ENCODE measurements around the gene PRPF19.

PRPF19 gene

DNA sequence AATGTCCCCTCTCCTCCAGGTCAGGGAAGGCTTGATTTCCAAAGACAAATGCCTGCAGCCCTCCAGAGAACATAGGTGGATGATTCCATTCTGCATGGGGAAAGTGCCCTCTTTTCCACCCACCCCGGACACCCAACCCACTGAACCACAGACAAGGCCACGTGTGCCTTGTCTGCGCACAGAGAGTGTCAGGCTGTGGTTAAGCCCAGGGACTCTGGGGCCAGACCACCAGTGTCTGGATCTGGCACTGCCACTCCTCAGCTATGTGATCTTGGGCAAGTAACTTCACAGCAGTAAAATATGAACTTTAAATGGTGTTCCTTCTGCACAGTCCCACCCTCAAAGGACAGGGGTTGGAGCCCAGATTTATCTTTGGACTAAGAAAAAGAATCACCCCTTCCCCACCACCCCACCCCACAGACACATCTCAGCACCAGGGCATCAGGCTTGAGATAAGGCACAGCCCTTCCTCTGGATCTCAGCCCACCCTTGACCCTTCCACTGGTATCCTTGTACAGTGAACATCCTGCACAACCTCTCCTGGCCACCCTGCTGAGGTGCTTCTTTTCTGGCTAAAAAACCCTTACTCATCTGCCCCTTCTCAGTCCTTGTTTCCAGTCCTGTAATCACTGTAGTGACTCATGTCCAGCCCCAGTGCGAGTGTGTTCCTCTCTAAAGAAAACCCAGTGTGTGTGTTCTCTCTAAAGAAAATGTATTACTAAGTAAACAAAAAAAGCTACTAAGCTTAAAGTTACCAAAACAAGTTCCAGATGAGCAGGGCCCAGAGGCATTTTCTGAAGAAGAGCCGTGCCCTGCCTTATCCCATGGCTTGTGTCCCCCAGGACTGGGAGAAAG is 48.8 kb downstream of the PRPF19 start:
- DNase-seq (ENCODE audit: low read depth): no peak

DNA sequence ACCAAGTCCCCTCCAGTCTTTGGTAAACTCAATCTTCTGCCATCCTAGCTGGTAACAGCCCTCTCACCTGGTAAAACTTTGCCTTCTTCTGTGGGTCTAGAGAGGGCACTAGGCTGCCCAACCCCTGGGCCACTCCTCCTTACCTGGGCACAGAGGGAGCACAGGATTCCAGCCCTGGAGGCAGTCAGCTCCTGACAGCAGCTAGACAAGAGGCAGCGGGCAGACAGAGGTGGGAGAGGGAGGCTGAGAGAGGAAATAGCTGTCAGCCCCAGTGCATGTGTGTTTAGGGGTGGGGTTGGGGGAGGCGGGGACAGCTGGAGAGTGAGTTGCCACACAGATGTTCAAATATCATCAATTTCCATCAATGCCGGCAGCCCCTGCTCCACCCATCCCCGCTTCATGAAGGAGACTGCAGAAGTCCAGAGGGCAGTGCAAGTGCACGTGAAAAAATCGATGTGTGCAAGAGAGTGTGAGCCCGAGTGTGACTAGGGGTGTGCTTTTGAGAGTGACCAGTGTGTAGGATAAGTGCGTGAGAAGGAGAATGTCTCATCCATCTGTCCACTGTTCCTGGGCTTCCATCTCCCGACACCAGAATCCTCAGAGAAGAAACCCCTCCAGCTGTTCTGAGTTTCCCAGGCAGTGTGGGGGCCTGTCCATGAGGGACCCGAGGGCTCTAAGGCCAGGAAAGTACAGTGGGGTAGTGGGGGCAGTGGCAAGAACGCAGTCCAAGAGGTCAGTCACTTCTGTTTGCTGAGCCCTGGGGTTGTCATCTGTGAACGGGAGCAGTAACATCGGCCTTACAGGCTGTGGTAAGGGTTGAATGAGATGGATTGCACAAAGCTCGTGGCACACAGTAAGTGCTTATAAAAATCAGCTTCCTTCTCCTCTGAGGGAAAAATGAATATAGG is 50.4 kb downstream of the PRPF19 start, which contains the start of gene PTGDR2:
Gene PTGDR2, minus strand, starts transcription at position 225 of the 908 bp plus-strand sequence. CDS start 2,228 bp downstream, outside the sequence.
- no peak for DNase-seq (ENCODE audit: low read depth)

DNA sequence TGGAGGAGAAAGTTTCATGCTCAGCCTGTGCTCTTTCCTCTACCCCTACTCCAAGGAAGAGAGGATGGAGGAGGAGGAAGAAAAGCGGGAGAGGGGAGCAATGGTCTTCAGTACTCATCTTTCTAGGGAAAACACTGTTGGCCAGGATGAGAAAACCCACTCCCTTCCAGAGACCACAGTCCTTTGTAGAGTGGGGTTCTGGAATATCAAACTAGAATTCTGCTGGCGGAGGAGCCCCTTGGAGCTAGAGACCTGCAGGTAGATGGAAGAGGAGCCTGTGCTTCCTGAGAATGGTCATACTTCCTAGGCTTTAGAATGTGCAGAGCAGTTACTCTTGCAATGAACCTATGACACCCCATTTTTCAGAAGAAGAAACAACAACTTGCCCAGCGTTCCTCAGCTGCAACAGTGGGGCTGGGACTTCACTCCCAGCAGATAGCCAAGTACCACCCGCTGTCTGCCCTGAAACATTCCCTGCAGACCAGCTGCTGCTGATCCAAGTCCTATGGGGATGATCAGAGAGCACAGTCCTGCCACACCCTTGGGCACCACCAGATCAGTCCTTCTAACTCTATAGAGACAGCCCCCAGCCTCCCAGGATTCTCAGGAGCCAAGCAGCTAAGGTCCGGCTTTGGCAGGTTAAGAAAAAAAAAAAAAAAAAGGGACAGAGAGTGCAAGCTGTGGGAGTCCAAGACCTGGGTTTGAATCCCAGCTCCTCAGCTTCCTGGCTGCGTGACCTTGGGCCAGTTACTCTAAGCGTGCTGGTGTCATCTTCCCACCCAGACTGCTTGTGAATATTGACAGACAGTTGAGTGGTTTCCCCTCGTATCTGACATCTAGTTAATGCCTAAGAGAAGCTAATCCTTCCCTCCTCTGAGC is 51.3 kb downstream of the PRPF19 start:
- no peak for DNase-seq (ENCODE audit: low read depth)

DNA sequence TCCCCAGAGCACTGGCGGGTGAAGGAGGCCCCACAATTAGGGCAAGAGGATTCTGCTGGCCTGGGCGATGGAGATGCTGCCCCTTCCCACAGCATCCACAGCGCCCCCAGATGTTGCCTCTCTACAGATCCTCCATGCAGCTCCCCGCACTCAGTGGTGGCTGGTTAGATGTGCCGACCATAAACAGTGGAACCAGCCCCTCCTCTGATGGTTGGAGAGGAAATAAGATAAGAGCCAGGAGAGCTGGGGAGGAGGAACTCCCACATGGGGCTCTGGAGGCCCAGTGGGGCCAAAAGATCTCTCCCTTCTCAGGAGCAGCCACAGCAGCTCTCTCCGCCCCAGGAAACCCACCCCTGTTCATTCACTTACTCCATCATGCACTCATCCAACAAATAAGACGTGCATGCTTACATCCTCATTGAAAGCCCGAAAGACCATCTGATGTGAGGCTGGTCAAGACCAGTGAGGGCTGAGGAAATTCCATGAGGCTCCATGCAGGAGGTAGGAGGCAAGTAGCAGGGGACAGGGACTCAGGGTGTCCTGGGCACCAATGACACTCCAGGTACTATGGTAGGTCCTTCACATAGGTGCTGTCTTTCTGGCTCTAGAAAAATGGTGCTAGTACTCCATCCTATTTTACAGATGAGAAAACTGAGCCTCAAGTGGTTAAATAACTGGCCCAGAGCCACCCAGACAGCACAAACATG is 52.1 kb downstream of the PRPF19 start:
- DNase-seq (ENCODE audit: low read depth): no peak

DNA sequence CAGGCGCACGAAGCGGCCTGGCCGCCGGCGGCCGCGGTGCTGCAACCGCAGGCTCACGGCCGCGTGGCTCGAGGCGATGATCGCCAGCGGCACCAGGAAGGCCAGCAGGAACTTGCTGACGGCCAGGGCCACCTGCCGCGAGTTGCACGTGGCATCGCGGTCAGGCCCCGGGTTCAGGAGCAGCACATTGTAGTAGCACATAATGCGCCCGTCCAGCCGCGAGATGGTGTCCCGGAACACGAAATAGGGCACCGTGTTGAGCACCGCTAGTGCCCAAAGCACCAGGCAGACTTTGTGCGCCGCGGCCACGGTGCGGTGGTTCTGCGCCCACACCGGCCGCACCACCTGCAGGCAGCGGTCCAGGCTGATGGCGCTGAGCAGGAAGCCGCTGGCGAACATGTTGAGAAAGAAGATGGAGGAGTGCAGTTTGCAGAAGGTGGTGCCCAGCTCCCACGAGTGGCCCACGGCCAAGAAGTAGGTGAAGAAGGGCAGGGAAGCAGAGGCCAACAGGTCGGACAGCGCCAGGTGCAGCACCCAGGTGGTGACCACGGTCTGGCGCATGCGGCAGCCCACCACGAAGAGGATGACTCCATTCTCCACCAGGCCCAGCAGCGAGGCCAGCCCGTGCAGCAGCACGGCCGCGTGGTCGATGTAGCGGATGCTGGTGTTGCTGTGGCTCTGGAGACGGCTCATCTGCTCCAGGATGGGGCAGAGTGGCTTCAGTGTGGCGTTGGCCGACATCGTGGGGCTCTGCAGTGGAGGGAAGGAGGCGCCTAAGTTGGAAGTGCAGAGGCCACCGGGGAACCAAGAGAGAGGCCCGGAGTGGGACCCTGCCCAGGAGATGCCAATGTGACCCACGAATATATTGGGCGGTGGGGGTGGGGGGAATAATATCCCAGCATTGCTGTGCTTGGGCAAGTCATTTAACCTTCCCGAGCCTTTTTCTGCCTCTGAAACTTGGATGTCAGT is 53.1 kb downstream of the PRPF19 start:
- no peak for DNase-seq (ENCODE audit: low read depth)

DNA sequence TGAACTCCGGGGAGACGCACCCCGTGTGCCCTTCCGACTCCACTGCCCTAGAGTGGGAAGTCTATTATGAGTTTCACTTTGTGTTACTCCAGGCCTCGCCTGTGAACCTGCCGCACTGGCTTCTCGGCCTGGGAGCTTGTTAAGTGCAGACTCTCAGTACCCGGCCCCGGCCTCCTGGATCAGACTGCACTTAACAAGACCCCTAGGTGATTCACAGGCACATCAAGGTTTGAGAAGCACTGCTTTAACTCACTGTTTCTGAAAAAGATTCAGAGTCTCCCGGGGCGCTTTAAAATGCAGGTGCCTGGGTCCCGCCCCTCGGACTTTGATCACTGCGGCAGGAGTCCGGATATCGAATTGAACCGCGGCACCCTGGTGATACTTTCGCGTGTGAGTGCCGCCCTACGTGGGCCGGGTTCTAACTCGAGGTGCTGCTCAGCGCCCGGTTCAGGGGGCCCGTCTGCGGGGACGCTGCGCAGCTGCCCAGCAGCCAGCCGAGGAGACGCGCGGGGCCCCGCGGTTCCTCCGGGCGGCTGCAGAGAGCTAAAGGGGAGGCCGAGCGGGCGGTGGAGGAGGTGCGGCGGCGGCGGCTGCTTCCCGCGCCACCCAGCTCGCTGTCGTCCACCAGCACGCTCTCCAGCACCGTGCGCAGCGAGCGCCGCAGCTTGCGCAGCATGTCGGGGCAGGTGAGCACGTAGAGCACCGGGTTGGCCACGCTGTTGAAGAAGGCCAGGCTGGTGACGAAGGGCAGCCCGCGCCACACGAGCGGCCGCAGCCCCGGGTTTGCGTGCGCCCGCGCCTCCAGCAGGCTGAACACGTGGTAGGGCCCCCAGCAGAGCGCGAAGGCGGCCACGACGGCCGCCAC is 54.0 kb downstream of the PRPF19 start:
- DNase-seq (ENCODE audit: low read depth): no peak

DNA sequence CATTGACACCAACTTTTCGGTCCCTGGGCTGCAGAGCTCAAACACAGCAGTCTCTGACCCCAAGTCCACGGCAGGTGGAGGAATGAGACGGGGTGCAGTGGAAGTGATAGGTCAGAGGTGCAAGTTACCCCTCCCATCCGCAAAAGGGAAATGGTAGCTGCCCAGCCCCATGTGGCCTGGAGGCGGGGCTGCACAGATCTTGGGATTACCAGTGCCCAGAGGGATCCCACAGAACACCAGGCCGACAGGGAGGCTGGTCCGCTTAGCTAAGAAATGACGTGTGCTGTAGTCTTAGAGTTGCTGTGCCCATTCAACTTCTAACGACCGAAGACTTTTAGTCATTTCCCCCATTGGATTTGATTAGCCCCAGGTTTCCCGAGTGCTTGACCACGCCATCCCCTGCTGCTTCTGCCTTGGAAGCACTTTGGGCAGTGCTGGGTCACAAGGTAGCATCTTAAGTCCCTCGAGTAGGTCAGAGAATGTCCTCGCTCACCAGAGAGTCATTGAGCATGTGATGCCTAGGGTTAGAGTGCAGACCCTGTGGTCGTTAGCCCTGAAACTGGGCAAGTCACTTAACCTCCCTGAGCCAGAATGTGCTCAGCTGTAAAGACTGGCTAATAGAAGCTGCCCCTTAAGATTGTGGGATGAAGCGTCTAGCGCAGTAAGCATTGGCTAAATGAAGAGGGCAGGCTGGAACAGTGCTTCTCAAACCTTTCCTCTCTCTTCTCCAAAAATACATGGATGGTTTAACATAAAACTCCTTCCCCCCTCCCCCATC is 54.9 kb downstream of the PRPF19 start:
- no peak for DNase-seq (ENCODE audit: low read depth)

DNA sequence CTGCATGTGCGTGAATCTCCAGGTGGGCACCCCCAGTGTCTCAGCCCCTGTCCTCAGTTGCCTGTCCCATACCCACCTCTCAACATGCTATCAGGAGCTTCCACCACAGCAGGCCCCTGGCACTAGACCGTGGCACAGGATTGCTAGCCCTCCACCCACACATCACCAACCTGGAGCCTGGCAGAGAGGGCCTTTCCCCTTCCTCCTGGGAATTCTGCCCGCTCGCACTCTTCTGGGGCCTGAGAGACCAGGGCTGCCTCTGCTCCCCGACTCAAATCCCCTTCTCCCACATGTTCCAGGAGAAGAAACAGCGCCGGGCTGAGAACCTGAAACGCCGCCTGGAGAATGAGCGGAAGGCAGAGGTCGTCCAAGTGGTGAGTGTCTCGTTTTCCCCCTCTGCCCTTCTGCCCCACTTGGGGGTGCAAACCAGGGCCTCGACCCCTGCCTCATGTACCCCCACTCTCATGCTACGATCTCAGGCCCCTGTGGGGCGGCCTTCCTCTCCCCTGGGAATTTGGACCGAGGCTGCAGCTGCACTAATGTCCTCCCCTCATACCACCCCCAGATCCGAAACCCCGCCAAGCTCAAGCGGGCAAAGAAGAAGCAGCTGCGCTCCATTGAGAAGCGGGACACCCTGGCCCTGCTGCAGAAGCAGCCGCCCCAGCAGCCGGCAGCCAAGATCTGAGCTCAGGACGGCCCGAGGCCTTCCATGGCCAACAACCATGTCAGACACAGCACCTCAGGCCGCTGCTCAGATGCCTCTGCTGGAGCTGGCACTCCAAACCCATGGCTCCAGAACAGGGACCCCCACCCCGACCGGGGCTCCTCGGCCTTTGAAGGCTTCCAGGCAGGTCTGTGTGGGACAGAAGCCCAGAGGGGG is 56.5 kb downstream of the PRPF19 start:
- DNase-seq (ENCODE audit: low read depth): no peak

DNA sequence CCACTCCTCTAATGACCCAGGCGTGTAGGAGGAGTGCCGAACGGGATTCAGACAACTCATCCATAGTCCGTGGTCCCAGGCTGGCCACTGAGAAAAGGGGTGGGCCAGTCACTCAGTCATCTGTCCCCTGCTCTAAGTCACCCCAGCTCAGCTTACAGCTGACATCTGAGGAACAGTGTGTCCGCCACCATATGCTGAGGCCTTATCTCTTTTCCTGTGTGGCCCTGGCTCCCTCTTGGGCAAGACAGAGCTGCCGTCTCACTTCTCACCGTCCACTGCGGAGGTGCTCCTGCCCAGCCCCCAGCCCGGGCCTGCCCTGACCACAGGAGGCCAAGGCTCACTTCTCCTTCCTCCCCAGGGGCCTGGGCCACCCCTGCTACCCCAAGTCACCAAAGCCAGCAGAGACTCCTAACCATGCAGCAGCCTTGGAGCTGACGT is 57.7 kb downstream of the PRPF19 start:
- DNase-seq (ENCODE audit: low read depth): no peak

DNA sequence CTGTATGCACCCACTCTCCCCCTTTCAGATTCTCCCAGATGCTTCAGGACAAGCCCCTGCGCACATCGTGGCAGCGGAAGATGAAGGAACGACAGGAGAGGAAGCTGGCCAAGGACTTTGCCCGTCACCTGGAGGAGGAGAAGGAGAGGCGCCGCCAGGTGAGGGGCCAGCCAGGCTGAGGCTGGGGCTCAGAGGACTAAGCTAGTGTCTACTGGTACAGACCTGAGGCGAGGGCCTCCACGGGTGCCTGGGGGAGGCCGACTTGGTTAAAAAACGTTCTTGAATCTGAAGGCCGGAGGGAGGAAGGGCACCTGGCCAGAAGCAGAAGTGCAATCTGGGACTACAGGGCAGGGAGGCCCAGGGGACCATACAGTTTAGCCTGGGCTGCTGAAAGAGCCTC is 58.5 kb downstream of the PRPF19 start:
- no peak for DNase-seq (ENCODE audit: low read depth)

DNA sequence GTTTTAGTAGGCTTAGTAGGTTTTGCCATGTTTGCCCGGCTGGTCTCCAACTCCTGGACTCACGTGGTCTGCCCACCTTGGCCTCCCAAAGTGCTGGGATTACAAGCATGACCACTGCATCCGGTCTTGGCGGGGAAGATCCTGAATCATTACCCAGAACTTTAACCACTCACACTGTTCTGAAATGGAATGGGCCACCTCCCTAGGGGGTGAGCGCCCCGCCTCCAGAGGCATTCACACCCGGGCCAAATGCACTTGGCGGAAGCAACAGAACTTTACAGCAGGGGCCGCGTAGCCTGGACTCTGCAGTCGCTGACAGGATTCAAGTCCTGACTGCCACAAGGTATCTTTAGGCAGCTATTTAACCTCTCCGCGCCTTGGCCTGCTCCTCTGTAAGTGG is 59.1 kb downstream of the PRPF19 start:
- DNase-seq (ENCODE audit: low read depth): no peak

DNA sequence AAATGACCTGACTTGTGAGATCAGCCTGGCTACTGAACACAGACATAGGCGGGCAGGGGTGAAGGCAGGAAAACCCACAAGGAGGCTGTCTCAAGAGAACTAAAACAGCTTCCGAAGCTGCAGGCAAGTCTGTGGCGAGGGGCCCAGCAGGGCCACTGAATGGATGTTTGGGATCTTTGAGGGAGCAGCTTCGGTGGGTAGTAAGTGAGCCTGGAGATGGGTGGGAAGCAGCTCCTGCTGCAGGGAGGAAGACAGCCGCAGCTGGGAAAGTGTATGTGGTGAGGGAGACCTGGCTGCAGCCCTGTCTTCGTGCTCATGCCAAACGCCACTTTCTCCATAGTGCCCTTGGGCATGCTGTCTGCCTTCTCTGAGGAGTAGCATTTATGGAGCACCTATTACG is 61.0 kb downstream of the PRPF19 start:
- DNase-seq (ENCODE audit: low read depth): no peak

DNA sequence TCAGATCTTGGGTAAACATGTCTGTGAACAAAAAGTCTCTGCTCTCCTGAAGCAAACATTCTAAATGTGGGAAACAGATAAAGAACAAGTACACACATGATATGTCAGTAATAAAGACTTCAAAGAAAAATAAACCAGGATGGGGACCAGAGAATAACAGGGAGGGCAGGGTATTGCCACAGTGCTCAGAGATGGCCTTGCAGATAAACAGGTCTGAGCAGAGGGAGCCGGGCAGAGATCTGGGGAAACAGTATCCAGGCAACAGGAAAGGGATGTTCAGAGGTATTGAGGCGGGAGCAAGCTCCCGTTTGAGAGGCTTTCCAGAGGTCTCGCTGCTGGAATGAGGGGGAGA is 61.5 kb downstream of the PRPF19 start:
- no peak for DNase-seq (ENCODE audit: low read depth)

DNA sequence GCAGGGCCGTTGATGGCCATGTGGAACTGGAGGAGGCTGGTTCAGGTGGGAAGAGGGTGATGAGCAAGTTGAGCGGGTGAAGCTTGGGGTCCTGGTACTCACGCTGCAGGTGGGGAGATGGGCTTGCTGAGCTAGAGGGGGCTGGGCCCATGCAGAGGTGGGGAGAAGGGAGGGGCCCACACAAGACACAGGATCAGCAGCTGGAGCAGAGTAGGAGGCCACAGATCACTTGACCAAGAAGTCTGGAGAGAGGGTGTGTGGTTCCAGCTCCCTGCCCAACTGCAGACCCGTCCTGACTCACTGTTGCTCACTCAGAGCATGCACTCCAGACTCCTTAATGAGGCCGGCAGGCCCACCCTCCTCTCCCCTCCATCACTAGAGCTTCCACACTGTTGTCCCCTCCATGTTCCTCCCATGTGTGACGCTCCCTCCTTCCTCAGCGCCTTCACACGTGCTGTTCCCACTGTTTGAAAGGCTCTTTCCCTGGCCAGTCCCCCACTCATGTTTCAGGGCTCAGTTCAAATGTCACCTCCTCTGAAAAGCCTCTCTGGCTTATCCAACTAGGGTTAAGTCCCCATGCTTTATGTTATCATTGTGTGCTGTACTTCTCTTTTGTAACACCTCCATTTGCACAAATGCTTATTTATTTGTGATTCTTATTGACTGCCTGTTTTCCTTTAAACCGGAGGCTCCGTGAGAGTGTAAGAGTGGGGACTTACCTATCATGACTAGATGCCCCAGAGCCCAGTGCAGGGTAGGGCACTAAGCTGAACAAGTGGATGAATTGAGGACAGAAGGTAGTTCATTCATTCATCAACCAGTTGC is 62.1 kb downstream of the PRPF19 start:
- no peak for DNase-seq (ENCODE audit: low read depth)

DNA sequence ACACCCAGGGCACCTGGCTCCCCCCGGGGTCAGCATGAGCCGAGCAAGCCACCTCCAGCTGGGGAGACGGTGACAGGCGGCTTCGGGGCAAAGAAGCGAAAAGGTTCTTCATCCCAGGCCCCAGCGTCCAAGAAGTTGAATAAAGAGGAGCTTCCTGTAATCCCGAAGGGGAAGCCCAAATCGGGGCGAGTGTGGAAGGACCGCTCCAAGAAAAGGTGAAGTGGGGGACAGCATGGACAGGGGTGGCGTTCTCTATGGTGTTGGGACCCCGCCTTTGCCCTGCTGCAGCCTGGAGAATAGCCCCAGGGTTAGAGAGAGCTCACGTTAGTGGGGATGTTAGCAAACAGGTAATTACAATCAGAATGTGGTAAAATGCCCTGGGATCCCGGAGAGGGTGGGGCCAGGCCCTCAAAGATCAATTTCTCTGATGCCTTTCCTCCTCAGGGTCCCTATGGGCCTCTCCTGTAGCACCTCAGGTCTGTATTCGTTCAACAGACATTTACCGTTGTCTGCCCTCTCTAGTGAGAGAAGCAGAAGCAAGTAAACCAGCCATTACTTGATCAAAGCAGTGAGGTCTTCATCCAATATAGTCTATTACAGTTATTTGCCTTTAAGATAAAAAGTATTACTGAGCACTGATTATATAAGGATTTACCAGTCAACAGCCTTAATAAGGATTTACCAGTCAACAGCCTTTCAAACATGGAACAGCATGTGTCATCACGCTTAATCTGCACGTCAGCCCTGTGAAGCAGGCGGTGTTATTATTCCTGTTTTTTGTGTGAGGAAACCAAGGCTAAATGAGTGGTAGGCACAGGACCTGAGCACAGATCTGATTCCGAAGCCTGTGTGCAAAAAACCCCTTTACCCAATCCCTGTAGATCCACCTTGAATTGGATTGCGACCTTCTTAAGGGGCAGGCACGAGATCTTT is 63.5 kb downstream of the PRPF19 start:
- DNase-seq (ENCODE audit: low read depth): no peak

Data from stimulated activated CD8-positive, alpha-beta memory T cell treated with anti-CD3 and anti-CD28 coated beads, Interleukin-12 subunit alpha, Interleukin-12 subunit beta, amount 100 ng/mL, for 4 hours (primary cell).